HepG2 (cell line): ENCODE measurements around the gene PHF5A. TPM values are rescaled to one million over a fixed set of nuclear protein-coding genes. Genes with fewer than 3 reads are reported as not detected.

Source experiments
- ATAC-seq: fragments of 200-7000 bp; cut with Tn5 transposase; 3 replicates; pipeline ENCODE4 v1.9.1; 2020; ENCODE audit warnings: mild to moderate bottlenecking, moderate library complexity
- BruUV-seq: library from RNA; stranded (reverse); fragments of 400-500 nt; replicated peaks from 2 replicates; lab custom pipeline; 2021; lab: Mats Ljungman, UMichigan
- CTCF ChIA-PET: fragments of 300-600 bp; formaldehyde crosslinking; extraction: SDS; loops from one replicate; lab custom pipeline; 2021; ENCODE audit warnings: low total read pairs, inconsistent platforms, low intra/inter-chr PET ratio; lab: Yijun Ruan, JAX
- POLR2A ChIA-PET: fragments of 350-600 bp; sonication (Branson Sonifier 250); formaldehyde crosslinking; loops from one replicate; lab custom pipeline; 2020; ENCODE audit warnings: antibody characterized with exemption, inconsistent platforms; lab: Yijun Ruan, JAX
- DNase-seq: peaks from one replicate; pipeline ENCODE4 v3.0.0-alpha.2; 2015; ENCODE audit warnings: low spot score
- FAIRE-seq: peaks from 3 replicates; lab custom pipeline; 2011; peaks lifted over from hg19 to GRCh38; lab: Jason Lieb, UNC
- H2AFZ ChIP-seq: one replicate; pipeline ENCODE4 v1.6.1; 2011; ENCODE audit warnings: low read length, inconsistent platforms
- H3K27ac ChIP-seq: fragments of 300-600 bp; 3 replicates; pipeline ENCODE4 v1.8.0; 2011; ENCODE audit warnings: mixed run types, mild to moderate bottlenecking, mixed read lengths, low read length, inconsistent platforms; ENCODE audit not compliant: insufficient read depth; ENCODE audit errors: extremely low read length
- H3K27me3 ChIP-seq, 2 experiments: fragments of 200-600 bp in 1 of 2; 2 replicates in 1 of 2; 3 replicates in 1 of 2; pipeline versions ENCODE4 v1.6.0 to v1.8.0; 2011; ENCODE audit warnings: low read length in 2 of 2, mild to moderate bottlenecking in 2 of 2, moderate library complexity in 2 of 2, inconsistent platforms in 1 of 2; ENCODE audit not compliant: insufficient read depth in 2 of 2, control insufficient read depth in 1 of 2
- H3K36me3 ChIP-seq, 2 experiments: fragments of 200-600 bp in 1 of 2; replicated peaks in 1 of 2; 2 replicates in 1 of 2; 3 replicates in 1 of 2; pipeline versions ENCODE4 v1.5.1 to v1.8.0; 2011; ENCODE audit warnings: low read length in 2 of 2, inconsistent platforms in 1 of 2; ENCODE audit not compliant: insufficient read depth in 2 of 2, control insufficient read depth in 1 of 2
- H3K4me1 ChIP-seq: 2 replicates; pipeline ENCODE4 v1.5.1; 2012; ENCODE audit warnings: low read length, inconsistent platforms; ENCODE audit not compliant: insufficient read depth
- H3K4me2 ChIP-seq: 2 replicates; pipeline ENCODE4 v1.6.0; 2011; ENCODE audit warnings: low read depth, low read length, inconsistent platforms
- H3K4me3 ChIP-seq, 3 experiments: fragments of 200-600 bp in 1 of 3; sonication (generic), shearing (Covaris generic) in 1 of 3; replicated peaks in 1 of 3; 2 replicates each; pipeline ENCODE4 v1.5.1; 2011 to 2016; ENCODE audit warnings: low read length in 3 of 3, inconsistent platforms in 2 of 3, low read depth in 2 of 3, mild to moderate bottlenecking in 2 of 3, control low read depth in 1 of 3, mixed read lengths in 1 of 3; ENCODE audit not compliant: insufficient read depth in 1 of 3
- H3K79me2 ChIP-seq: one replicate; pipeline ENCODE4 v1.6.1; 2011; ENCODE audit warnings: low read length, inconsistent platforms; ENCODE audit not compliant: insufficient read depth
- H3K9ac ChIP-seq: 2 replicates; pipeline ENCODE4 v1.6.0; 2011; ENCODE audit warnings: mild to moderate bottlenecking, low read depth, low read length, inconsistent platforms; ENCODE audit not compliant: insufficient read depth
- H3K9me3 ChIP-seq: 2 replicates; pipeline ENCODE4 v1.5.1; 2012; ENCODE audit warnings: mild to moderate bottlenecking, low read length
- H4K20me1 ChIP-seq: 2 replicates; pipeline ENCODE4 v1.6.0; 2011; ENCODE audit warnings: inconsistent platforms, mild to moderate bottlenecking, low read length, moderate library complexity; ENCODE audit not compliant: insufficient read depth
- KAT8 ChIP-seq: IDR thresholded peaks from 2 replicates; pipeline ENCODE4 v1.6.1; 2016; ENCODE audit warnings: missing genetic modification reagents, missing compliant biosample characterization
- KLF9 ChIP-seq: IDR thresholded peaks from 2 replicates; pipeline ENCODE4 v1.6.1; 2016; ENCODE audit warnings: low read depth
- ZNF546 ChIP-seq: sonication (generic); formaldehyde crosslinking; conservative IDR thresholded peaks from 2 replicates; pipeline ENCODE4 v1.8.1; 2023; ENCODE audit warnings: mild to moderate bottlenecking, missing genetic modification reagents
- ZNF562 ChIP-seq: sonication (generic); formaldehyde crosslinking; IDR thresholded peaks from 2 replicates; pipeline ENCODE4 v1.8.0; 2022; ENCODE audit warnings: missing genetic modification reagents, borderline replicate concordance
- ZNF570 ChIP-seq: sonication (generic); formaldehyde crosslinking; IDR thresholded peaks from 2 replicates; pipeline ENCODE4 v1.4.0; 2020; ENCODE audit warnings: mild to moderate bottlenecking, missing genetic modification reagents, borderline replicate concordance
- ZNF652 ChIP-seq: IDR thresholded peaks from 2 replicates; pipeline ENCODE4 v1.6.1; 2016; ENCODE audit warnings: low read depth, borderline replicate concordance
- ZNF709 ChIP-seq: sonication (generic); formaldehyde crosslinking; IDR thresholded peaks from 2 replicates; pipeline ENCODE4 v1.5.0; 2020; ENCODE audit warnings: mild to moderate bottlenecking, missing genetic modification reagents
- WGBS: methylation state at CpG from one replicate; pipeline ENCODE4 v1.1.6; 2017; ENCODE audit warnings: low lambda C conversion rate; 5-methylcytosine and 5-hydroxymethylcytosine counted together
- in situ Hi-C: cut with HindIII; loops from 2 replicates; pipeline ENCODE4 v1.10.0; 2017; ENCODE audit warnings: low pct_unique_long_range_greater_than_20kb; ENCODE audit not compliant: extremely low pct_ligation_motif_present
- intact Hi-C: fragments of 100-400 bp; cut with micrococcal nuclease; formaldehyde crosslinking; loops from one replicate; pipeline ENCODE4 v1.10.0; 2022; ENCODE audit not compliant: unreplicated experiment
- polyA plus RNA-seq, 8 experiments: library from polyadenylated mRNA; depleted of rRNA in 3 of 8; stranded (reverse) in 7 of 8; unstranded in 1 of 8; fragments of >200 nt; fragmentation: Illumina TruSeq in 4 of 8; extraction: Trizol in 4 of 8; gene quantifications; 2 replicates each; pipeline versions ENCODE4 v1.2.1 to v1.2.3, GENCODE V29; 2011 to 2016; ENCODE audit warnings: low read depth in 4 of 8, missing spikeins in 1 of 8, mixed read lengths in 1 of 8; ENCODE audit not compliant: insufficient read depth in 1 of 8
- total RNA-seq, 5 experiments: library from RNA; depleted of rRNA; stranded (reverse); fragments of >200 nt; fragmentation: Illumina TruSeq; extraction: Trizol; gene quantifications; 2 replicates each; pipeline ENCODE4 v1.2.3, GENCODE V29; 2016; ENCODE audit warnings: low read depth in 1 of 5
- TF ChIP-seq, protein P1 (sequence below): sonication (generic); formaldehyde crosslinking; IDR thresholded peaks from 2 replicates; pipeline ENCODE4 v1.4.0; 2020; ENCODE audit warnings: mild to moderate bottlenecking, missing genetic modification reagents, borderline replicate concordance
- TF ChIP-seq, protein P2 (sequence below): sonication (generic); formaldehyde crosslinking; IDR thresholded peaks from 2 replicates; pipeline ENCODE4 v1.8.1; 2022; ENCODE audit warnings: mild to moderate bottlenecking, missing genetic modification reagents
- TF ChIP-seq, protein P3 (sequence below): IDR thresholded peaks from 2 replicates; pipeline ENCODE4 v1.6.1; 2018; ENCODE audit warnings: missing genetic modification reagents
- TF ChIP-seq, protein P4 (sequence below): sonication (generic); formaldehyde crosslinking; IDR thresholded peaks from 2 replicates; pipeline ENCODE4 v1.8.1; 2023; ENCODE audit warnings: mild to moderate bottlenecking, missing genetic modification reagents
- TF ChIP-seq, protein P5 (sequence below): sonication (generic); formaldehyde crosslinking; IDR thresholded peaks from 2 replicates; pipeline ENCODE4 v1.5.0; 2020; ENCODE audit warnings: missing genetic modification reagents

The PHF5A gene
- total and polyA plus RNA-seq, 2 of the 13 experiments (the other 11 are each of a cell fraction or from before 2014, with no cell fraction given): 56.6 to 105 TPM

DNA sequence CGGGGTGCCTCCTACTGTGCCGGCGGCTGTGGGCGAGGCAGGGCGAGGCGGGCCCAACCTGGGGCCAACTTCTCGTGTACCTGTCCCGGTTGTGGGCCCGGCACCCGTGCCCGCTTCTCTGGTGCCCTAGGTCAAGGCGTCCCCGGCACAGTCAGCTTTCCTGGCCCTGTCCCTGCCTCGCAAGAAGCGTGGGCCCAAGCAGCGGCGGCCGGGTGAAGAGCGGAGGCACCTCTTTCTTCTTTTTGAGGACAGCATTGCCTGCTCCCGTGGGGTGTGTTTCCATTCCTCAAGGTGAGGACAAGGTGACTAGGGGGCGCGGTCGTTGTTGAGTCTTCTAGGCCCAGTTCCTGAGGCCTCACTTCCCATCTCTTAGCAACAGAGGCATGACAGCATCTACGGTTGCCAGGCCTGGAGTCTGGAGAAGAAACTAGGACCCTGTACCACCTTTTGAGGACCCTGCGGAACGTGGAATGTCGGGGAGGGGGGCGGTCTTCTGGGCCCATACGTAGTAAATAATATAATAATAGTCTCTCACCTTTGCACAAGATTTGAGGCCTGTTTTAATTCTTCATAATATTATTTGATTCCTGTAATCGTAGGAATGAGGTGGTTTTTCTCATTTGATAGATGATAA is 843 bp upstream of the PHF5A start (continued):
- TF ChIP-seq, protein P1, sequence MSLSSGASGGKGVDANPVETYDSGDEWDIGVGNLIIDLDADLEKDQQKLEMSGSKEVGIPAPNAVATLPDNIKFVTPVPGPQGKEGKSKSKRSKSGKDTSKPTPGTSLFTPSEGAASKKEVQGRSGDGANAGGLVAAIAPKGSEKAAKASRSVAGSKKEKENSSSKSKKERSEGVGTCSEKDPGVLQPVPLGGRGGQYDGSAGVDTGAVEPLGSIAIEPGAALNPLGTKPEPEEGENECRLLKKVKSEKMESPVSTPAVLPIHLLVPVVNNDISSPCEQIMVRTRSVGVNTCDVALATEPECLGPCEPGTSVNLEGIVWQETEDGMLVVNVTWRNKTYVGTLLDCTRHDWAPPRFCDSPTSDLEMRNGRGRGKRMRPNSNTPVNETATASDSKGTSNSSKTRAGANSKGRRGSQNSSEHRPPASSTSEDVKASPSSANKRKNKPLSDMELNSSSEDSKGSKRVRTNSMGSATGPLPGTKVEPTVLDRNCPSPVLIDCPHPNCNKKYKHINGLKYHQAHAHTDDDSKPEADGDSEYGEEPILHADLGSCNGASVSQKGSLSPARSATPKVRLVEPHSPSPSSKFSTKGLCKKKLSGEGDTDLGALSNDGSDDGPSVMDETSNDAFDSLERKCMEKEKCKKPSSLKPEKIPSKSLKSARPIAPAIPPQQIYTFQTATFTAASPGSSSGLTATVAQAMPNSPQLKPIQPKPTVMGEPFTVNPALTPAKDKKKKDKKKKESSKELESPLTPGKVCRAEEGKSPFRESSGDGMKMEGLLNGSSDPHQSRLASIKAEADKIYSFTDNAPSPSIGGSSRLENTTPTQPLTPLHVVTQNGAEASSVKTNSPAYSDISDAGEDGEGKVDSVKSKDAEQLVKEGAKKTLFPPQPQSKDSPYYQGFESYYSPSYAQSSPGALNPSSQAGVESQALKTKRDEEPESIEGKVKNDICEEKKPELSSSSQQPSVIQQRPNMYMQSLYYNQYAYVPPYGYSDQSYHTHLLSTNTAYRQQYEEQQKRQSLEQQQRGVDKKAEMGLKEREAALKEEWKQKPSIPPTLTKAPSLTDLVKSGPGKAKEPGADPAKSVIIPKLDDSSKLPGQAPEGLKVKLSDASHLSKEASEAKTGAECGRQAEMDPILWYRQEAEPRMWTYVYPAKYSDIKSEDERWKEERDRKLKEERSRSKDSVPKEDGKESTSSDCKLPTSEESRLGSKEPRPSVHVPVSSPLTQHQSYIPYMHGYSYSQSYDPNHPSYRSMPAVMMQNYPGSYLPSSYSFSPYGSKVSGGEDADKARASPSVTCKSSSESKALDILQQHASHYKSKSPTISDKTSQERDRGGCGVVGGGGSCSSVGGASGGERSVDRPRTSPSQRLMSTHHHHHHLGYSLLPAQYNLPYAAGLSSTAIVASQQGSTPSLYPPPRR (CRISPR knock-in tag): no peak
- TF ChIP-seq ZNF546 (CRISPR knock-in tag): 0 out of 2 replicates have a peak, but pooled peaks have one; percentile 34
- no peak for TF ChIP-seq ZNF570

DNA sequence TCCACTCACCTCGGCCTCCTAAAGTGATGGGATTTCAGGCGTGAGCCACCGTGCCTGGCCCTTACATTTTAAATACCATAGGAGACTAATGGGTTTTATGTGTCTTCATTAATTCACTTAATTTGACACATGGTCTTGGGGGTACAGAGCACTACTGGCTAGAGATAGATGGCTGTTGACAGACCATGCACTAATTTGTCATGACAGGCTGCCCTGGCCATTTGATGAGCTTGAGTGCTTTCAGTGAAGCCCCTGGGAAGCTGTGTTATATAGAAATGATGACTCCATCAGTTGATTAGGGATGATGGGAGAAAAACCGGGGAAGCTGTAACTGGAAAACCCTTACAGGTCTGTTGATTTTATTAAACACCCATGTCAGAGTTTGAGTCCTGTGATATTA is 6.6 kb downstream of the PHF5A start:
- Histone ChIP-seq H3K79me2 (peaks cover 19% of the 10 kb centered on the region), H3K36me3 (peaks cover 19 to 62% of the 10 kb centered on the region in 2 experiments), H3K4me2 (no peak overlapping the region), H3K4me1 (peaks cover 40% of the 10 kb centered on the region), H2AFZ (no peak overlapping the region), H3K9me3 (no peaks in the 10 kb centered on the region), H4K20me1 (no peaks in the 10 kb centered on the region; the same call in 1 of the 2 replicates), H3K9ac (no peak overlapping the region), H3K27ac (no peak overlapping the region), H3K4me3 (no peak overlapping the region), H3K27me3 (no peaks in the 10 kb centered on the region)
- no peak for DNase-seq
- BruUV-seq: no TSS peak
- POLR2A ChIA-PET: interaction anchor here (1.9 to 2.2 kb wide), 2 partner anchors 8 to 15 kb away, joined by 4 to 9 read pairs; partner anchors contain the start of gene TOB2
- in situ Hi-C loops: no loop called here
- FAIRE-seq: no peak
- ATAC-seq: no peak
- 99% methylated on average over 4 of the region's 4 CpGs for WGBS
- intact Hi-C loops: no loop called here
- CTCF ChIA-PET: no interaction called here
- TF ChIP-seq ZNF562 (CRISPR knock-in tag) (no peak), ZNF652 (CRISPR knock-in tag) (no peak), KAT8 (CRISPR knock-in tag) (no peak), ZNF709 (no peak), KLF9 (no peak)
- TF ChIP-seq, protein P2, sequence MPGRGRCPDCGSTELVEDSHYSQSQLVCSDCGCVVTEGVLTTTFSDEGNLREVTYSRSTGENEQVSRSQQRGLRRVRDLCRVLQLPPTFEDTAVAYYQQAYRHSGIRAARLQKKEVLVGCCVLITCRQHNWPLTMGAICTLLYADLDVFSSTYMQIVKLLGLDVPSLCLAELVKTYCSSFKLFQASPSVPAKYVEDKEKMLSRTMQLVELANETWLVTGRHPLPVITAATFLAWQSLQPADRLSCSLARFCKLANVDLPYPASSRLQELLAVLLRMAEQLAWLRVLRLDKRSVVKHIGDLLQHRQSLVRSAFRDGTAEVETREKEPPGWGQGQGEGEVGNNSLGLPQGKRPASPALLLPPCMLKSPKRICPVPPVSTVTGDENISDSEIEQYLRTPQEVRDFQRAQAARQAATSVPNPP (CRISPR knock-in tag): no peak
- TF ChIP-seq, protein P3, sequence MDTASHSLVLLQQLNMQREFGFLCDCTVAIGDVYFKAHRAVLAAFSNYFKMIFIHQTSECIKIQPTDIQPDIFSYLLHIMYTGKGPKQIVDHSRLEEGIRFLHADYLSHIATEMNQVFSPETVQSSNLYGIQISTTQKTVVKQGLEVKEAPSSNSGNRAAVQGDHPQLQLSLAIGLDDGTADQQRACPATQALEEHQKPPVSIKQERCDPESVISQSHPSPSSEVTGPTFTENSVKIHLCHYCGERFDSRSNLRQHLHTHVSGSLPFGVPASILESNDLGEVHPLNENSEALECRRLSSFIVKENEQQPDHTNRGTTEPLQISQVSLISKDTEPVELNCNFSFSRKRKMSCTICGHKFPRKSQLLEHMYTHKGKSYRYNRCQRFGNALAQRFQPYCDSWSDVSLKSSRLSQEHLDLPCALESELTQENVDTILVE (CRISPR knock-in tag): no peak
- TF ChIP-seq, protein P4, sequence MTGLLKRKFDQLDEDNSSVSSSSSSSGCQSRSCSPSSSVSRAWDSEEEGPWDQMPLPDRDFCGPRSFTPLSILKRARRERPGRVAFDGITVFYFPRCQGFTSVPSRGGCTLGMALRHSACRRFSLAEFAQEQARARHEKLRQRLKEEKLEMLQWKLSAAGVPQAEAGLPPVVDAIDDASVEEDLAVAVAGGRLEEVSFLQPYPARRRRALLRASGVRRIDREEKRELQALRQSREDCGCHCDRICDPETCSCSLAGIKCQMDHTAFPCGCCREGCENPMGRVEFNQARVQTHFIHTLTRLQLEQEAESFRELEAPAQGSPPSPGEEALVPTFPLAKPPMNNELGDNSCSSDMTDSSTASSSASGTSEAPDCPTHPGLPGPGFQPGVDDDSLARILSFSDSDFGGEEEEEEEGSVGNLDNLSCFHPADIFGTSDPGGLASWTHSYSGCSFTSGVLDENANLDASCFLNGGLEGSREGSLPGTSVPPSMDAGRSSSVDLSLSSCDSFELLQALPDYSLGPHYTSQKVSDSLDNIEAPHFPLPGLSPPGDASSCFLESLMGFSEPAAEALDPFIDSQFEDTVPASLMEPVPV (CRISPR knock-in tag): no peak
- TF ChIP-seq, protein P5, sequence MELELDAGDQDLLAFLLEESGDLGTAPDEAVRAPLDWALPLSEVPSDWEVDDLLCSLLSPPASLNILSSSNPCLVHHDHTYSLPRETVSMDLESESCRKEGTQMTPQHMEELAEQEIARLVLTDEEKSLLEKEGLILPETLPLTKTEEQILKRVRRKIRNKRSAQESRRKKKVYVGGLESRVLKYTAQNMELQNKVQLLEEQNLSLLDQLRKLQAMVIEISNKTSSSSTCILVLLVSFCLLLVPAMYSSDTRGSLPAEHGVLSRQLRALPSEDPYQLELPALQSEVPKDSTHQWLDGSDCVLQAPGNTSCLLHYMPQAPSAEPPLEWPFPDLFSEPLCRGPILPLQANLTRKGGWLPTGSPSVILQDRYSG: no peak
